ENCODE data around the gene FXYD5. TPM values are rescaled to one million over a fixed set of nuclear protein-coding genes. Genes with fewer than 3 reads are reported as not detected.

Gene FXYD5
- total and polyA plus RNA-seq, 2 experiments from 2014 or later, result 11.3 to 14.5 TPM

GRCh38 chr19:35107545-35107944 lies 47.0 kb upstream of the FXYD5 start:
- no peak for TF ChIP-seq CTCF (IDR thresholded peaks at IDR 0.05; ENCODE audit: low read depth, low read length)
- peak in 1 of 2 donors; percentile 79 for DNase-seq (ENCODE audit: low read depth in 1 of 2, low spot score in 1 of 2)
- no peak overlapping the region for H3K4me3 ChIP-seq
- no peaks in the 10 kb centered on the region for H3K9me3 ChIP-seq (ENCODE audit: low read depth)
- H3K36me3 ChIP-seq, result no peaks in the 10 kb centered on the region
- H3K4me1 ChIP-seq (ENCODE audit: low read depth), result no peaks in the 10 kb centered on the region
- no peaks in the 10 kb centered on the region for H3K27me3 ChIP-seq
- H3K27ac ChIP-seq, result no peak overlapping the region

GRCh38 chr19:35108730-35109129 lies 45.8 kb upstream of the FXYD5 start:
- TF ChIP-seq CTCF (IDR thresholded peaks at IDR 0.05; ENCODE audit: low read depth, low read length), result no peak
- no peak overlapping the region for H3K27ac ChIP-seq
- no peaks in the 10 kb centered on the region for H3K27me3 ChIP-seq

GRCh38 chr19:35109395-35110112 lies 45.0 kb upstream of the FXYD5 start:
- DNase-seq (ENCODE audit: low read depth in 1 of 2, low spot score in 1 of 2), result no peak
- Histone ChIP-seq H3K9me3 (ENCODE audit: low read depth) (no peaks in the 10 kb centered on the region), H3K36me3 (no peaks in the 10 kb centered on the region), H3K4me3 (no peak overlapping the region), H3K27ac (no peak overlapping the region), H3K4me1 (ENCODE audit: low read depth) (no peaks in the 10 kb centered on the region), H3K27me3 (no peaks in the 10 kb centered on the region)
- no peak for TF ChIP-seq CTCF (IDR thresholded peaks at IDR 0.05; ENCODE audit: low read depth, low read length)

More at GRCh38 chr19:35108730-35109129, 45.8 kb upstream of the FXYD5 start:
- Histone ChIP-seq H3K36me3 (no peaks in the 10 kb centered on the region), H3K4me3 (no peak overlapping the region), H3K9me3 (ENCODE audit: low read depth) (no peaks in the 10 kb centered on the region), H3K4me1 (ENCODE audit: low read depth) (no peaks in the 10 kb centered on the region)
- no peak for DNase-seq (ENCODE audit: low read depth in 1 of 2, low spot score in 1 of 2)

GRCh38 chr19:35110974-35111373 lies 43.6 kb upstream of the FXYD5 start:
- DNase-seq (ENCODE audit: low read depth in 1 of 2, low spot score in 1 of 2), result no peak
- no peak overlapping the region for H3K27ac ChIP-seq
- no peaks in the 10 kb centered on the region for H3K9me3 ChIP-seq (ENCODE audit: low read depth)
- TF ChIP-seq CTCF (IDR thresholded peaks at IDR 0.05; ENCODE audit: low read depth, low read length), result no peak
- no peaks in the 10 kb centered on the region for H3K27me3 ChIP-seq
- no peaks in the 10 kb centered on the region for H3K4me1 ChIP-seq (ENCODE audit: low read depth)
- H3K36me3 ChIP-seq, result no peaks in the 10 kb centered on the region
- no peak overlapping the region for H3K4me3 ChIP-seq

- H3K27ac ChIP-seq, result no peak overlapping the region
- H3K4me1 ChIP-seq (ENCODE audit: low read depth), result no peaks in the 10 kb centered on the region
- H3K27me3 ChIP-seq, result no peaks in the 10 kb centered on the region
- no peak for DNase-seq (ENCODE audit: low read depth in 1 of 2, low spot score in 1 of 2)
- H3K4me3 ChIP-seq, result no peak overlapping the region
- no peaks in the 10 kb centered on the region for H3K9me3 ChIP-seq (ENCODE audit: low read depth)
- TF ChIP-seq CTCF (IDR thresholded peaks at IDR 0.05; ENCODE audit: low read depth, low read length), result no peak
- no peaks in the 10 kb centered on the region for H3K36me3 ChIP-seq
Measured at GRCh38 chr19:35112995-35113688, 41.4 kb upstream of the FXYD5 start.
